Neuronal stem cell (in vitro differentiated cells): ENCODE measurements around the gene PIBF1.
A peak's percentile ranks its signal among the peaks of the same experiment; 100 is the strongest.

ENCODE experiments used
- DNase-seq: peaks from one replicate; pipeline ENCODE4 v3.0.0-alpha.2; 2013; ENCODE audit warnings: low spot score
- H2AFZ ChIP-seq: one replicate; pipeline ENCODE4 v1.6.1; 2013; ENCODE audit warnings: mild to moderate bottlenecking, low read length, inconsistent platforms
- H2AK5ac ChIP-seq: 2 replicates; pipeline ENCODE4 v1.6.1; 2013; ENCODE audit warnings: low read depth, mild to moderate bottlenecking, inconsistent platforms, low read length, moderate library complexity, mixed read lengths
- H2BK120ac ChIP-seq: 2 replicates; pipeline ENCODE4 v1.6.1; 2013; ENCODE audit warnings: low read depth, mild to moderate bottlenecking, inconsistent platforms, low read length, moderate library complexity, mixed read lengths
- H2BK12ac ChIP-seq: one replicate; pipeline ENCODE4 v1.6.1; 2013; ENCODE audit warnings: low read length, inconsistent platforms
- H2BK15ac ChIP-seq: 2 replicates; pipeline ENCODE4 v1.6.1; 2013; ENCODE audit warnings: mild to moderate bottlenecking, low read length, inconsistent platforms, mixed read lengths
- H2BK5ac ChIP-seq: one replicate; pipeline ENCODE4 v1.6.1; 2013; ENCODE audit warnings: inconsistent platforms, mild to moderate bottlenecking, low read length, moderate library complexity
- H3K14ac ChIP-seq: one replicate; pipeline ENCODE4 v1.6.1; 2013; ENCODE audit warnings: low read length, inconsistent platforms
- H3K18ac ChIP-seq: 2 replicates; pipeline ENCODE4 v1.6.1; 2013; ENCODE audit warnings: low read length, inconsistent platforms
- H3K23ac ChIP-seq: 2 replicates; pipeline ENCODE4 v1.6.1; 2013; ENCODE audit warnings: low read depth, mild to moderate bottlenecking, mixed read lengths, low read length, inconsistent platforms; ENCODE audit not compliant: poor library complexity
- H3K27ac ChIP-seq: replicated peaks from 3 replicates; pipeline ENCODE4 v1.5.1; 2013; ENCODE audit warnings: low read length, inconsistent platforms
- H3K27me3 ChIP-seq, 3 experiments: 2 replicates each; pipeline ENCODE4 v1.6.1; 2013; ENCODE audit warnings: low read length in 3 of 3, mild to moderate bottlenecking in 2 of 3, inconsistent platforms in 1 of 3, low read depth in 1 of 3, mixed read lengths in 1 of 3, moderate library complexity in 1 of 3; ENCODE audit not compliant: control insufficient read depth in 3 of 3, insufficient read depth in 3 of 3
- H3K36me3 ChIP-seq, 2 donors: replicated peaks in 1 of 2; 2 replicates each; pipeline ENCODE4 v1.6.1; 2013; ENCODE audit warnings: low read length in 2 of 2; ENCODE audit not compliant: control insufficient read depth in 2 of 2, insufficient read depth in 2 of 2
- H3K4ac ChIP-seq: 2 replicates; pipeline ENCODE4 v1.6.1; 2013; ENCODE audit warnings: inconsistent platforms, mild to moderate bottlenecking, low read length, moderate library complexity
- H3K4me1 ChIP-seq, 2 donors: 1 replicate in 1 of 2; 2 replicates in 1 of 2; pipeline ENCODE4 v1.6.1; 2013; ENCODE audit warnings: low read length in 2 of 2, low read depth in 1 of 2; ENCODE audit not compliant: control insufficient read depth in 2 of 2, insufficient read depth in 1 of 2
- H3K4me2 ChIP-seq: one replicate; pipeline ENCODE4 v1.6.1; 2013; ENCODE audit warnings: mild to moderate bottlenecking, low read length, inconsistent platforms; ENCODE audit not compliant: insufficient read depth, poor library complexity, severe bottlenecking
- H3K4me3 ChIP-seq, 2 donors: 2 replicates each; pipeline ENCODE4 v1.5.1; 2013; ENCODE audit warnings: low read length in 2 of 2, mild to moderate bottlenecking in 2 of 2, inconsistent platforms in 1 of 2, moderate library complexity in 1 of 2
- H3K79me1 ChIP-seq: one replicate; pipeline ENCODE4 v1.6.1; 2013; ENCODE audit warnings: low read depth, mild to moderate bottlenecking, inconsistent platforms, low read length, moderate library complexity
- H3K9ac ChIP-seq: one replicate; pipeline ENCODE4 v1.6.1; 2013; ENCODE audit warnings: mild to moderate bottlenecking, low read depth, low read length, inconsistent platforms; ENCODE audit not compliant: poor library complexity
- H3K9me3 ChIP-seq, 2 donors: replicated peaks in 1 of 2; 2 replicates each; pipeline versions ENCODE3 to v1.6.1; 2013; ENCODE audit warnings: low read length in 2 of 2, mild to moderate bottlenecking in 2 of 2, inconsistent platforms in 1 of 2, low read depth in 1 of 2, mixed read lengths in 1 of 2, moderate library complexity in 1 of 2; ENCODE audit not compliant: control insufficient read depth in 2 of 2, insufficient read depth in 1 of 2
- H4K8ac ChIP-seq: one replicate; pipeline ENCODE4 v1.6.1; 2013; ENCODE audit warnings: low read depth, mild to moderate bottlenecking, inconsistent platforms, low read length, moderate library complexity
- H4K91ac ChIP-seq: one replicate; pipeline ENCODE4 v1.6.1; 2013; ENCODE audit warnings: low read length, low read depth, mild to moderate bottlenecking, inconsistent platforms; ENCODE audit not compliant: poor library complexity
- WGBS, 2 donors: extraction: QIAGEN DNeasy Blood & Tissue Kit; methylation state at CpG; one replicate each; pipeline ENCODE4 v1.1.7; 2013; ENCODE audit warnings: missing lambda C conversion rate in 2 of 2, mixed read lengths in 1 of 2; ENCODE audit not compliant: insufficient read length in 2 of 2, insufficient replicate concordance in 1 of 2; ENCODE audit errors: extremely low coverage in 2 of 2; 5-methylcytosine and 5-hydroxymethylcytosine counted together

Gene PIBF1

GRCh38 chr13:73058736-73059459, 277.0 kb downstream of the PIBF1 start, which contains the start of gene KLF5:
TSS of gene KLF5 (plus strand) at chr13:73059005. CDS start at chr13:73059328, 323 bp downstream.
- no peak within 1 kb of the TSS for H2BK12ac ChIP-seq
- peak within 1 kb of the TSS; percentile 60 to 87 for H3K4me3 ChIP-seq
- H3K4ac ChIP-seq: no peak within 1 kb of the TSS
- no peak within 1 kb of the TSS for H3K14ac ChIP-seq
- no peak within 1 kb of the TSS for H3K27ac ChIP-seq
- peak within 1 kb of the TSS; percentile 78 for H3K18ac ChIP-seq
- H2AFZ ChIP-seq: peak within 1 kb of the TSS; percentile 97
- H3K4me2 ChIP-seq: peak within 1 kb of the TSS; percentile 94
- no peaks in the 10 kb centered on the region for H3K36me3 ChIP-seq
- H3K9me3 ChIP-seq: no peaks in the 10 kb centered on the region
- no peak within 1 kb of the TSS for H2BK5ac ChIP-seq
- H3K9ac ChIP-seq: peak within 1 kb of the TSS; percentile 79
- H3K27me3 ChIP-seq: peaks cover 0 to 43% (median 30%) of the 10 kb centered on the region in 3 experiments
- peak; percentile 94 for DNase-seq
- H2BK120ac ChIP-seq: no peak within 1 kb of the TSS
- no CpG with 5 or more reads among the region's 93 CpGs for WGBS, 2 donors
- no peak within 1 kb of the TSS for H2AK5ac ChIP-seq
- no peak within 1 kb of the TSS for H3K23ac ChIP-seq
- H3K79me1 ChIP-seq: no peaks in the 10 kb centered on the region
- H3K4me1 ChIP-seq: peaks cover 5% of the 10 kb centered on the region in 2 donors
- H4K8ac ChIP-seq: no peak within 1 kb of the TSS
- H2BK15ac ChIP-seq: peak within 1 kb of the TSS; percentile 18
- no peak within 1 kb of the TSS for H4K91ac ChIP-seq

- Histone ChIP-seq H3K27me3 (peaks cover 0 to 43% (median 30%) of the 10 kb centered on the region in 3 experiments), H3K18ac (peak overlapping the region; percentile 78), H3K4me2 (peak overlapping the region; percentile 94), H2BK15ac (peak overlapping the region; percentile 18), H3K4me3 (peak overlapping the region; percentile 60 to 87), H3K4ac (no peak overlapping the region), H2AFZ (peak overlapping the region; percentile 97), H3K4me1 (peaks cover 5% of the 10 kb centered on the region in 2 donors), H3K36me3 (no peaks in the 10 kb centered on the region), H3K9ac (peak overlapping the region; percentile 79), H2AK5ac (no peak overlapping the region), H3K9me3 (no peaks in the 10 kb centered on the region), H4K8ac (no peak overlapping the region), H2BK120ac (no peak overlapping the region), H3K79me1 (no peaks in the 10 kb centered on the region), H3K14ac (no peak overlapping the region), H2BK5ac (no peak overlapping the region), H3K27ac (no peak overlapping the region), H2BK12ac (no peak overlapping the region), H4K91ac (no peak overlapping the region), H3K23ac (no peak overlapping the region)
- peak; percentile 48 for DNase-seq
- no CpG with 5 or more reads among the region's 68 CpGs for WGBS, 2 donors
These were observed 277.7 kb downstream of the PIBF1 start for GRCh38 chr13:73059460-73060250.

GRCh38 chr13:73060251-73061160, 278.6 kb downstream of the PIBF1 start:
- Histone ChIP-seq H3K23ac (no peak overlapping the region), H3K14ac (no peak overlapping the region), H4K91ac (no peak overlapping the region), H3K27ac (no peak overlapping the region), H3K4me2 (no peak overlapping the region), H2BK15ac (no peak overlapping the region), H2AK5ac (no peak overlapping the region), H3K79me1 (no peaks in the 10 kb centered on the region), H2BK5ac (no peak overlapping the region), H3K4me3 (no peak overlapping the region), H3K4me1 (peaks cover 5 to 9% of the 10 kb centered on the region in 2 donors), H3K27me3 (peaks cover 0 to 43% (median 30%) of the 10 kb centered on the region in 3 experiments), H3K9ac (no peak overlapping the region), H2BK120ac (no peak overlapping the region), H3K4ac (no peak overlapping the region), H2AFZ (peak overlapping the region; percentile 49), H4K8ac (no peak overlapping the region), H3K36me3 (no peaks in the 10 kb centered on the region), H2BK12ac (no peak overlapping the region), H3K9me3 (no peaks in the 10 kb centered on the region), H3K18ac (no peak overlapping the region)
- DNase-seq: peak; percentile 12
- no CpG with 5 or more reads among the region's 26 CpGs for WGBS, 2 donors
